Measurements from ENCODE around the gene FGF12.

FGF12 gene

DNA sequence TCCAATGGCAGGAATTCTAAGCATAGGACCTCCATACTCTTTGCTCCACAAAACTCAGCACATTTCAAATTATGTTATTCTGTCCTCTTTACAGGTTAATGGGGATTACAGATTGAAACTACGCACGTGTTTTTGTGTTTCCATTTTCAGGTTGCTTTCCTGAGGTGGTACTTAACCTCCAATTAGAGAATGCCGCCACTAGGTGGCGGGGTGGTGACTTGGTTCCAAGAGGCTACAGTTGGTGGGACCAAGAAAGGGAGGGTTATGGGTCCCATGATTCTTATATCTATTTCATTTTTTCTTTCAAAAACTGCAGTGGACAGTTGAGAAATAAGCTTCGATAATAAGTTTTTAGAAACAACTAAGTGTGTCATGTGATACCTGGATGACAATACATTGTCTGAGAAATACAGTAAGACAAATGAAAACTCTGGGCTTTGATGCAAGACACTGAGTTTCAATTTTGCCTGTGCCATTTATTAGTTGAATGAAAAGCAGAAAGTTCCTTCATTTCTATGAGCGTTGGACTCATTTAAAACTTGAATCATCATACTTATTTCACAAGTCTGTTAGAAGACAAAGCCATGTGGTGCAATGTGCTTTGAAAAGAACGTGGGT is 539.0 kb downstream of the FGF12 start:
- H3K27me3 ChIP-seq (ENCODE audit: control insufficient read depth, low read length), result no peaks in the 10 kb centered on the region
- no peak overlapping the region for H3K4me3 ChIP-seq (ENCODE audit: low read length)
- no peak overlapping the region for H3K27ac ChIP-seq (ENCODE audit: low read depth, low read length)
- peaks cover 46% of the 10 kb centered on the region for H3K4me1 ChIP-seq (ENCODE audit: control insufficient read depth, low read length)
- H3K9me3 ChIP-seq (ENCODE audit: control insufficient read depth, insufficient read depth, low read length), result no peaks in the 10 kb centered on the region
- peak overlapping the region; percentile 30; the same call in 1 of the 2 replicates for H3K4me2 ChIP-seq (ENCODE audit: low read length)
- peaks cover 13% of the 10 kb centered on the region; the same call in 1 of the 2 replicates for H3K36me3 ChIP-seq (ENCODE audit: control insufficient read depth, low read length)
- H3F3A ChIP-seq (ENCODE audit: control insufficient read depth, insufficient read depth), result peaks cover 10% of the 10 kb centered on the region
- TF ChIP-seq EZH2phosphoT487 (IDR thresholded peaks at IDR 0.05; ENCODE audit: borderline replicate concordance, low read length), result no peak
- TF ChIP-seq, protein P1, sequence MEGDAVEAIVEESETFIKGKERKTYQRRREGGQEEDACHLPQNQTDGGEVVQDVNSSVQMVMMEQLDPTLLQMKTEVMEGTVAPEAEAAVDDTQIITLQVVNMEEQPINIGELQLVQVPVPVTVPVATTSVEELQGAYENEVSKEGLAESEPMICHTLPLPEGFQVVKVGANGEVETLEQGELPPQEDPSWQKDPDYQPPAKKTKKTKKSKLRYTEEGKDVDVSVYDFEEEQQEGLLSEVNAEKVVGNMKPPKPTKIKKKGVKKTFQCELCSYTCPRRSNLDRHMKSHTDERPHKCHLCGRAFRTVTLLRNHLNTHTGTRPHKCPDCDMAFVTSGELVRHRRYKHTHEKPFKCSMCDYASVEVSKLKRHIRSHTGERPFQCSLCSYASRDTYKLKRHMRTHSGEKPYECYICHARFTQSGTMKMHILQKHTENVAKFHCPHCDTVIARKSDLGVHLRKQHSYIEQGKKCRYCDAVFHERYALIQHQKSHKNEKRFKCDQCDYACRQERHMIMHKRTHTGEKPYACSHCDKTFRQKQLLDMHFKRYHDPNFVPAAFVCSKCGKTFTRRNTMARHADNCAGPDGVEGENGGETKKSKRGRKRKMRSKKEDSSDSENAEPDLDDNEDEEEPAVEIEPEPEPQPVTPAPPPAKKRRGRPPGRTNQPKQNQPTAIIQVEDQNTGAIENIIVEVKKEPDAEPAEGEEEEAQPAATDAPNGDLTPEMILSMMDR (IDR thresholded peaks at IDR 0.05; ENCODE audit: low read depth, low read length, poor library complexity, severe bottlenecking), result peak; percentile 86
- no peaks in the 10 kb centered on the region for H4K20me1 ChIP-seq (ENCODE audit: control insufficient read depth, insufficient read depth, low read depth, low read length)
- H3K9me2 ChIP-seq (replicated peaks; ENCODE audit: control insufficient read depth, low read length), result no peaks in the 10 kb centered on the region
- H3K79me2 ChIP-seq (ENCODE audit: control insufficient read depth, low read length), result no peaks in the 10 kb centered on the region

DNA sequence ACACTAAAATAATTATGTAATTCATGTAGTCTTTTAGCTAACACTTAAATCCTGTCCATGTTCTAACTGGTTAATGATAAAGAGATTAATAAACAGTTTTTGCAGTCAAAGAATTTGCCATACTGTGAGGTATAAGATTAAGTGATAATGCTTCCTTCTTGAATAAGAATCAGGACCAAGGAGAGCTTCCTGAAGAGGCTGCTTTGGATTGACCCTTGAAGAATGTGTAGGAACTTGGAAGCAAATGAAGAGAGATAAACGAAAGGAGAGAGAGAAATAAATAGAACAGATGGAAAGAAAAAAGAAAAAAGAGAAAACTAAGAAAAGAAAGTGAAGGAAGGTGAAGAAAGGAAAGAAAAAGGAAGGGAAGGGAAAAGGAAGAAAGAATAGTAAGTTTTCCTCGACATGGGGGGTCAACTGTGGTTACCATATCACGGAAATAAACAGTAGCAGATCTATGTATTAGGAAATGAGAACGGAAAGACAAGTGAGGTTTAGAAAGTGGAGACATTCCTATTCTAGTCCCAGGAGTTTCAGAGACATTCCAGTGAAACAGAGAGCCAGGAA is 539.8 kb downstream of the FGF12 start:
- H3K27me3 ChIP-seq (ENCODE audit: control insufficient read depth, low read length), result no peaks in the 10 kb centered on the region
- H3K4me1 ChIP-seq (ENCODE audit: control insufficient read depth, low read length), result peaks cover 53% of the 10 kb centered on the region
- TF ChIP-seq EZH2phosphoT487 (IDR thresholded peaks at IDR 0.05; ENCODE audit: borderline replicate concordance, low read length), result no peak
- TF ChIP-seq, protein P1 (IDR thresholded peaks at IDR 0.05; ENCODE audit: low read depth, low read length, poor library complexity, severe bottlenecking), result no peak
- no peaks in the 10 kb centered on the region for H3K9me3 ChIP-seq (ENCODE audit: control insufficient read depth, insufficient read depth, low read length)
- 0 out of 2 replicates have a peak overlapping the region, but pooled peaks have one; percentile 2 for H3K4me2 ChIP-seq (ENCODE audit: low read length)
- no peaks in the 10 kb centered on the region for H4K20me1 ChIP-seq (ENCODE audit: control insufficient read depth, insufficient read depth, low read depth, low read length)
- H3K36me3 ChIP-seq (ENCODE audit: control insufficient read depth, low read length), result peaks cover 13% of the 10 kb centered on the region; the same call in 1 of the 2 replicates
- H3K4me3 ChIP-seq (ENCODE audit: low read length), result no peak overlapping the region
- no peaks in the 10 kb centered on the region for H3K9me2 ChIP-seq (replicated peaks; ENCODE audit: control insufficient read depth, low read length)
- H3K27ac ChIP-seq (ENCODE audit: low read depth, low read length), result no peak overlapping the region
- no peaks in the 10 kb centered on the region for H3K79me2 ChIP-seq (ENCODE audit: control insufficient read depth, low read length)
- peaks cover 13% of the 10 kb centered on the region for H3F3A ChIP-seq (ENCODE audit: control insufficient read depth, insufficient read depth)

DNA sequence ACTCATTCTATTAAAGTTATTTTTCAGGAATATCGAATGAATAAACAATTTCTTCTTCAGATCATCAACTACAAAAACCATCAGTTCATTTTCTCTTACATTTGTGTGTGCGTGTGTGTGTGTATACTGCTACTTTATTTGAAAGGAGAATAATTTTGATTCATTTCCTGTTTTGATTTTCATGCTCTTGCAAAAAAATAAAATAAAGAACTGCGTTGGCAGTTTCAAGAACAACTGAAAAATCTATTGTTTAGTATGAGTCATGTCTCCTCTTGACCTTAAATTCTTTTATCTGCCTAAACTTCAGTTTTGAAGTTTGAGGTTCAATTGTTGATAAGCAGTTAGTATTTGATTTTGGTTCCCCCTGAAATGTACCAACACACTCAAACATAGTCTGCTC is 540.8 kb downstream of the FGF12 start:
- Histone ChIP-seq H4K20me1 (ENCODE audit: control insufficient read depth, insufficient read depth, low read depth, low read length) (no peaks in the 10 kb centered on the region), H3K9me3 (ENCODE audit: control insufficient read depth, insufficient read depth, low read length) (no peaks in the 10 kb centered on the region), H3K27me3 (ENCODE audit: control insufficient read depth, low read length) (no peaks in the 10 kb centered on the region), H3K9me2 (replicated peaks; ENCODE audit: control insufficient read depth, low read length) (no peaks in the 10 kb centered on the region), H3K4me3 (ENCODE audit: low read length) (peak overlapping the region; percentile 24; the same call in 1 of the 2 replicates), H3F3A (ENCODE audit: control insufficient read depth, insufficient read depth) (peaks cover 13% of the 10 kb centered on the region), H3K36me3 (ENCODE audit: control insufficient read depth, low read length) (peaks cover 13% of the 10 kb centered on the region; the same call in 1 of the 2 replicates), H3K4me2 (ENCODE audit: low read length) (peak overlapping the region; percentile 47), H3K79me2 (ENCODE audit: control insufficient read depth, low read length) (no peaks in the 10 kb centered on the region), H3K4me1 (ENCODE audit: control insufficient read depth, low read length) (peaks cover 64% of the 10 kb centered on the region), H3K27ac (ENCODE audit: low read depth, low read length) (peak overlapping the region; percentile 27; the same call in 1 of the 2 replicates)
- no peak for TF ChIP-seq EZH2phosphoT487 (IDR thresholded peaks at IDR 0.05; ENCODE audit: borderline replicate concordance, low read length)
- TF ChIP-seq, protein P1 (IDR thresholded peaks at IDR 0.05; ENCODE audit: low read depth, low read length, poor library complexity, severe bottlenecking), result no peak

Data from DOHH2 (cell line).